Measurements from ENCODE around the gene SMIM41. TPM values are rescaled to one million over a fixed set of nuclear protein-coding genes. Genes with fewer than 3 reads are reported as not detected.

The SMIM41 gene
- total RNA-seq, 1 experiment from 2014 or later: not detected

DNA sequence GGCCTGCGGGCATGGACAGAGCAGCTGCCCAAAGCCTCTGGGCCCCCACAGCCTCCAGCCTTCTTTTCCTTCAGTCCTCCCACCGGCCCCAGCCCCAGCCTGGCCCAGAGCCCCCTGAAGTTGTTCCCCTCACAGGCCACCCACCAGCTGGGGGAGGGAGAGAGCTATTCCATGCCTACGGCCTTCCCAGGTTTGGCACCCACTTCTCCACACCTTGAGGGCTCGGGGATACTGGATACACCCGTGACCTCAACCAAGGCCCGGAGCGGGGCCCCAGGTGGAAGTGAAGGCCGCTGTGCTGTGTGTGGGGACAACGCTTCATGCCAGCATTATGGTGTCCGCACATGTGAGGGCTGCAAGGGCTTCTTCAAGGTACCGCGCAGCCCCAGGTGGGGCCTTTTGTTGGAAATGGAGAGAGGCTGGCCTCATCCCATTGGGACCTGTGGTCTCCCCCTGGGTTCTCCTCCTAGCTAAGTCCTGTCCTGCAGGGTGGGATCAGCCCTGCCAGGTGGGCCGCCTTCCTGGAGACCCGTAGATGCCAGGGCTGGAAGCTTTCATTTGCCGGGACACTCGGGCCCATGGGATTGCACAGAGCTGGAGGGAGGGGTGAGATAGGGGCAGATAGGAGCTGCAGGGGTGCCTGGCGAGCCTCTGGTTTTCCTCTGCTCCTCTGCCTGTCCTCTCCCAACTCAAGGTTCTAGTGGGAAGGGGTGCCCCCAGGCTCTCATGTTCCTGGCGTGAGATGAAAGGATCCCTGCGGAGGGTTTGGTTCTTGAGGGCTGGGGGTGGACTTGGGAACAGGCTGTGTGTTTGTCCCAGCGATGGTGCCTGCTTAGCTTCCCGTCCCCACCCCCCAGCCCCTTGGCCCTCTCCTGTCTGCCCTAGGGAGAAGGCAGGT lies 24.4 kb upstream of the SMIM41 start:
- Histone ChIP-seq H3K36me3 (ENCODE audit: low read depth, low read length) (peaks cover 19% of the 10 kb centered on the region; the same call in 1 of the 2 replicates), H4K20me1 (ENCODE audit: low read length) (peaks cover 44% of the 10 kb centered on the region), H3K9ac (ENCODE audit: low read length) (no peak overlapping the region), H3K27ac (ENCODE audit: low read length) (no peak overlapping the region), H3K4me3 (ENCODE audit: low read length) (no peak overlapping the region), H3K9me2 (replicated peaks; ENCODE audit: low read length) (no peaks in the 10 kb centered on the region), H3F3A (ENCODE audit: low read length, unreplicated experiment) (no peaks in the 10 kb centered on the region), H3K4me2 (ENCODE audit: low read length) (no peak overlapping the region), H3K9me3 (ENCODE audit: low read length) (no peaks in the 10 kb centered on the region), H3K4me1 (ENCODE audit: insufficient read depth, low read length) (peaks cover 18% of the 10 kb centered on the region), H3K27me3 (ENCODE audit: low read length) (no peaks in the 10 kb centered on the region), H3K79me2 (ENCODE audit: low read length) (peaks cover 23% of the 10 kb centered on the region; the same call in 1 of the 2 replicates), H2AFZ (ENCODE audit: low read length) (no peak overlapping the region)
- BruUV-seq (replicated peaks): no TSS peak
- intact Hi-C loops (cut with micrococcal nuclease): no loop called here
- POLR2A ChIA-PET (ENCODE audit: unreplicated experiment): no interaction called here
- DNase-seq (no peak), ATAC-seq (no peak)
- CTCF ChIA-PET: interaction anchor here (0.5 kb wide), 1 partner anchor 14 kb away, joined by 4 read pairs; no protein-coding TSS in a partner anchor
- TF ChIP-seq EZH2phosphoT487 (IDR thresholded peaks at IDR 0.05; ENCODE audit: borderline replicate concordance, low read length) (no peak), EZH2 (IDR thresholded peaks at IDR 0.05; ENCODE audit: low read length, unreplicated experiment) (no peak)
- TF ChIP-seq, protein P1, sequence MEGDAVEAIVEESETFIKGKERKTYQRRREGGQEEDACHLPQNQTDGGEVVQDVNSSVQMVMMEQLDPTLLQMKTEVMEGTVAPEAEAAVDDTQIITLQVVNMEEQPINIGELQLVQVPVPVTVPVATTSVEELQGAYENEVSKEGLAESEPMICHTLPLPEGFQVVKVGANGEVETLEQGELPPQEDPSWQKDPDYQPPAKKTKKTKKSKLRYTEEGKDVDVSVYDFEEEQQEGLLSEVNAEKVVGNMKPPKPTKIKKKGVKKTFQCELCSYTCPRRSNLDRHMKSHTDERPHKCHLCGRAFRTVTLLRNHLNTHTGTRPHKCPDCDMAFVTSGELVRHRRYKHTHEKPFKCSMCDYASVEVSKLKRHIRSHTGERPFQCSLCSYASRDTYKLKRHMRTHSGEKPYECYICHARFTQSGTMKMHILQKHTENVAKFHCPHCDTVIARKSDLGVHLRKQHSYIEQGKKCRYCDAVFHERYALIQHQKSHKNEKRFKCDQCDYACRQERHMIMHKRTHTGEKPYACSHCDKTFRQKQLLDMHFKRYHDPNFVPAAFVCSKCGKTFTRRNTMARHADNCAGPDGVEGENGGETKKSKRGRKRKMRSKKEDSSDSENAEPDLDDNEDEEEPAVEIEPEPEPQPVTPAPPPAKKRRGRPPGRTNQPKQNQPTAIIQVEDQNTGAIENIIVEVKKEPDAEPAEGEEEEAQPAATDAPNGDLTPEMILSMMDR (conservative IDR thresholded peaks at IDR 0.05; ENCODE audit: low read depth, low read length): no peak

DNA sequence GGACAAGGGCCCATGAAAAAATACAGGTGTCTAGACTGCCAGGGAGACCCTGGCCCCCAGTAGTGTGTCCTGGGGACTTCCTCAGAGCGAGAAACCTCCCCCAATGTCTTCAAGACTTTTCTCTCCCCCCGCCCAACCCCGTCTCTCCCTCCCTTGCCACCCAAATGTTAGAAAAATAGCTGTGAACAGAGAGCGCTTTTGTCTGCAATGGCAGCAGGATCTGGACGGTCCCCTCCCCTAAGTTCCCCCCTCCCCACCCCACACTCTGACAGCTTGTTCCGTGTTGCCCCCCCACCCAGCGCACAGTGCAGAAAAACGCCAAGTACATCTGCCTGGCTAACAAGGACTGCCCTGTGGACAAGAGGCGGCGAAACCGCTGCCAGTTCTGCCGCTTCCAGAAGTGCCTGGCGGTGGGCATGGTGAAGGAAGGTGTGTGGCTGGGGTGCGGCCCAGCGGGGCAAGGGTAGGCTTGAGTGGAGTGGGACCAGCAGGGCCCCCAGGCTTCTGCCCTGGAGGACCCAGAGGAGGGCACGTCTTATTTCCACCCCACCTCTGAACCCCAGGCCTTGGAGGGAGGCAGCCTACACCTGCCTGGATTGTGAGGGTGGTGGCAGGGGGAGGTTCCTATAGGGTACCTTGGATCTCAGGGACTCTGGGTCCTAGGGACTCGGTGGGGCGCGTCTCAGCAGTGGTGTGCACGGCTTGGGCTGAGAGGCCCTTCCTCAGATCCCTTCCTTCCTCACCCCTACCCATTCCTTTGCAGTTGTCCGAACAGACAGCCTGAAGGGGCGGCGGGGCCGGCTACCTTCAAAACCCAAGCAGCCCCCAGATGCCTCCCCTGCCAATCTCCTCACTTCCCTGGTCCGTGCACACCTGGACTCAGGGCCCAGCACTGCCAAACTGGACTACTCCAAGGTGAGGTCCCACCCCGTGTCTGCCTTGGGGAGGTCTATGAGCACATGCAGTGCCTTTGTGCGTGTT lies 23.5 kb upstream of the SMIM41 start:
- H4K20me1 ChIP-seq (ENCODE audit: low read length): peaks cover 44% of the 10 kb centered on the region
- TF ChIP-seq EZH2 (IDR thresholded peaks at IDR 0.05; ENCODE audit: low read length, unreplicated experiment): no peak
- TF ChIP-seq, protein P1 (conservative IDR thresholded peaks at IDR 0.05; ENCODE audit: low read depth, low read length): no peak
- no peak for TF ChIP-seq EZH2phosphoT487 (IDR thresholded peaks at IDR 0.05; ENCODE audit: borderline replicate concordance, low read length)
- H3K9ac ChIP-seq (ENCODE audit: low read length): no peak overlapping the region
- ATAC-seq (no peak), DNase-seq (no peak)
- H3K27me3 ChIP-seq (ENCODE audit: low read length): no peaks in the 10 kb centered on the region
- H3K79me2 ChIP-seq (ENCODE audit: low read length): peaks cover 23% of the 10 kb centered on the region; the same call in 1 of the 2 replicates
- no peak overlapping the region for H2AFZ ChIP-seq (ENCODE audit: low read length)
- intact Hi-C loops (cut with micrococcal nuclease): no loop called here
- no peak overlapping the region for H3K4me2 ChIP-seq (ENCODE audit: low read length)
- POLR2A ChIA-PET (ENCODE audit: unreplicated experiment): no interaction called here
- CTCF ChIA-PET: interaction anchor here (0.6 kb wide), 1 partner anchor 30 kb away, joined by 7 read pairs; no protein-coding TSS in a partner anchor
- peaks cover 12% of the 10 kb centered on the region; the same call in 1 of the 2 replicates for H3K4me1 ChIP-seq (ENCODE audit: insufficient read depth, low read length)
- peaks cover 19% of the 10 kb centered on the region; the same call in 1 of the 2 replicates for H3K36me3 ChIP-seq (ENCODE audit: low read depth, low read length)
- no peaks in the 10 kb centered on the region for H3F3A ChIP-seq (ENCODE audit: low read length, unreplicated experiment)
- H3K4me3 ChIP-seq (ENCODE audit: low read length): no peak overlapping the region
- H3K9me2 ChIP-seq (replicated peaks; ENCODE audit: low read length): no peaks in the 10 kb centered on the region
- no peaks in the 10 kb centered on the region for H3K9me3 ChIP-seq (ENCODE audit: low read length)
- no peak overlapping the region for H3K27ac ChIP-seq (ENCODE audit: low read length)
- BruUV-seq (replicated peaks): no TSS peak

Data from PC-3 (cell line).